GM23338 (cell line): ENCODE data around the gene EXOC4. TPM values are rescaled to one million over a fixed set of nuclear protein-coding genes. Genes with fewer than 3 reads are reported as not detected.

Experiments
- ATAC-seq: fragments of 200-7000 bp; cut with Tn5 transposase; 3 replicates; pipeline ENCODE4 v1.9.1; 2020
- DNase-seq: peaks from one replicate; pipeline ENCODE4 v3.0.0-alpha.2; 2015; ENCODE audit warnings: low spot score
- H2AFZ ChIP-seq: fragments of 200-600 bp; sonication (generic); 2 replicates; pipeline ENCODE4 v1.8.0; 2016; ENCODE audit warnings: antibody characterized with exemption, mild to moderate bottlenecking, moderate library complexity
- H3F3A ChIP-seq: fragments of 200-600 bp; sonication (generic); replicated peaks from 2 replicates; pipeline ENCODE4 v1.8.0; 2017; ENCODE audit warnings: antibody characterized with exemption, mixed run types, low read depth
- H3K27ac ChIP-seq: fragments of 200-600 bp; sonication (generic); 2 replicates; pipeline ENCODE4 v1.6.1; 2016; ENCODE audit warnings: low read depth
- H3K27me3 ChIP-seq: fragments of 200-600 bp; sonication (generic); 2 replicates; pipeline ENCODE4 v1.8.0; 2016; ENCODE audit warnings: mild to moderate bottlenecking, mixed run types, moderate library complexity; ENCODE audit not compliant: insufficient read depth
- H3K36me3 ChIP-seq: fragments of 200-600 bp; sonication (generic); 2 replicates; pipeline ENCODE4 v1.8.0; 2016; ENCODE audit warnings: mild to moderate bottlenecking; ENCODE audit not compliant: insufficient read depth
- H3K4me1 ChIP-seq: fragments of 200-600 bp; sonication (generic); 2 replicates; pipeline ENCODE4 v1.8.0; 2016; ENCODE audit warnings: mild to moderate bottlenecking, moderate library complexity; ENCODE audit not compliant: insufficient read depth
- H3K4me2 ChIP-seq: fragments of 200-600 bp; sonication (generic); 2 replicates; pipeline ENCODE4 v1.7.1; 2017; ENCODE audit warnings: mixed run types
- H3K4me3 ChIP-seq: fragments of 200-600 bp; sonication (generic); 2 replicates; pipeline ENCODE4 v1.6.1; 2016; ENCODE audit warnings: mixed run types
- H3K79me2 ChIP-seq: fragments of 200-600 bp; sonication (generic); replicated peaks from 2 replicates; pipeline ENCODE4 v1.8.0; 2017; ENCODE audit warnings: mild to moderate bottlenecking; ENCODE audit not compliant: insufficient read depth
- H3K9me2 ChIP-seq: fragments of 200-600 bp; sonication (generic); 2 replicates; pipeline ENCODE4 v1.8.0; 2017; ENCODE audit not compliant: insufficient read depth
- H4K20me1 ChIP-seq: fragments of 200-600 bp; sonication (generic); replicated peaks from 2 replicates; pipeline ENCODE4 v1.8.0; 2017; ENCODE audit warnings: mild to moderate bottlenecking; ENCODE audit not compliant: insufficient read depth
- H3K27ac Mint-ChIP-seq: 2 replicates; pipeline ENCODE4 v1.8.0; 2020; ENCODE audit warnings: inconsistent platforms, mild to moderate bottlenecking, moderate library complexity, mixed read lengths
- H3K27me3 Mint-ChIP-seq: 3 replicates; pipeline ENCODE4 v1.8.0; 2022; ENCODE audit warnings: low read depth, mild to moderate bottlenecking, moderate library complexity, mixed read lengths, inconsistent platforms; ENCODE audit not compliant: insufficient read depth, poor library complexity
- H3K36me3 Mint-ChIP-seq: 3 replicates; pipeline ENCODE4 v1.8.0; 2021; ENCODE audit warnings: low read depth, mild to moderate bottlenecking, inconsistent platforms, moderate library complexity, mixed read lengths
- H3K4me1 Mint-ChIP-seq: 3 replicates; pipeline ENCODE4 v1.8.0; 2020; ENCODE audit warnings: mild to moderate bottlenecking, inconsistent platforms, mixed read lengths
- H3K4me3 Mint-ChIP-seq: 3 replicates; pipeline ENCODE4 v1.8.0; 2021; ENCODE audit warnings: moderate library complexity, mild to moderate bottlenecking, inconsistent platforms, mixed read lengths
- H3K9me3 Mint-ChIP-seq: 3 replicates; pipeline ENCODE4 v1.8.0; 2020; ENCODE audit warnings: moderate library complexity, mild to moderate bottlenecking, inconsistent platforms, mixed read lengths
- CREB1 ChIP-seq: fragments of 250-450 bp; sonication (Bioruptor Pico); IDR thresholded peaks from 2 replicates; pipeline ENCODE4 v1.5.0; 2020; ENCODE audit warnings: low read depth, mild to moderate bottlenecking, moderate library complexity
- CTCF ChIP-seq, 2 experiments: fragments of 200-600 bp in 1 of 2; sonication (generic) in 1 of 2; conservative IDR thresholded peaks; 2 replicates each; pipeline versions ENCODE4 v1.5.1 to v1.6.1; 2016 to 2017; ENCODE audit warnings: antibody characterized with exemption in 2 of 2, low read depth in 2 of 2, mild to moderate bottlenecking in 2 of 2, moderate library complexity in 1 of 2
- ETS1 ChIP-seq: IDR thresholded peaks from 2 replicates; pipeline ENCODE4 v1.6.1; 2016; ENCODE audit warnings: antibody characterized with exemption
- EZH2 ChIP-seq: fragments of 200-600 bp; sonication (generic); IDR thresholded peaks from one replicate; pipeline ENCODE4 v1.8.0; 2017; ENCODE audit warnings: antibody characterized with exemption, mild to moderate bottlenecking, low read depth; ENCODE audit not compliant: unreplicated experiment
- EZH2phosphoT487 ChIP-seq: fragments of 200-600 bp; sonication (generic); IDR thresholded peaks from one replicate; pipeline ENCODE4 v1.8.1; 2018; ENCODE audit warnings: antibody characterized with exemption; ENCODE audit not compliant: unreplicated experiment
- JUNB ChIP-seq: IDR thresholded peaks from one replicate; pipeline ENCODE4 v1.6.1; 2016; ENCODE audit warnings: antibody characterized with exemption; ENCODE audit not compliant: unreplicated experiment
- NANOG ChIP-seq: IDR thresholded peaks from 2 replicates; pipeline ENCODE4 v1.6.1; 2016; ENCODE audit warnings: antibody characterized with exemption, borderline replicate concordance
- POLR2AphosphoS5 ChIP-seq: IDR thresholded peaks from 2 replicates; pipeline ENCODE4 v1.6.1; 2016; ENCODE audit warnings: antibody characterized with exemption, low read depth
- REST ChIP-seq: IDR thresholded peaks from one replicate; pipeline ENCODE4 v1.6.1; 2018; ENCODE audit warnings: antibody characterized with exemption; ENCODE audit not compliant: unreplicated experiment
- STAT1 ChIP-seq: IDR thresholded peaks from one replicate; pipeline ENCODE4 v1.6.1; 2016; ENCODE audit warnings: antibody characterized with exemption; ENCODE audit not compliant: unreplicated experiment
- ZNF114 ChIP-seq: fragments of 250-450 bp; sonication (Bioruptor Pico); IDR thresholded peaks from 2 replicates; pipeline ENCODE4 v1.5.0; 2020; ENCODE audit warnings: mild to moderate bottlenecking, moderate library complexity
- ZNF331 ChIP-seq: fragments of 250-450 bp; sonication (Bioruptor Pico); IDR thresholded peaks from 2 replicates; pipeline ENCODE4 v1.5.0; 2020; ENCODE audit warnings: low read depth, mild to moderate bottlenecking, moderate library complexity
- ZNF462 ChIP-seq: fragments of 250-450 bp; sonication (Bioruptor Pico); IDR thresholded peaks from 2 replicates; pipeline ENCODE4 v1.5.0; 2020; ENCODE audit warnings: mild to moderate bottlenecking, moderate library complexity
- polyA plus RNA-seq: library from polyadenylated mRNA; unstranded; fragments of >200 nt; fragmentation: Nextera tagmentation; extraction: Ambion mirVana; gene quantifications from 2 replicates; pipeline ENCODE4 v1.2.1, GENCODE V29; 2016
- total RNA-seq: library from RNA; depleted of rRNA; stranded (reverse); fragments of >200 nt; shearing (Covaris generic); gene quantifications from 2 replicates; pipeline ENCODE4 v1.2.3, GENCODE V29; 2014

Gene EXOC4
- total and polyA plus RNA-seq, 2 experiments from 2014 or later, result 37.5 to 52.7 TPM

- H3K27me3 ChIP-seq, result no peaks in the 10 kb centered on the region
- H3K27me3 Mint-ChIP-seq, result peaks cover 9% of the 10 kb centered on the region
- TF ChIP-seq ETS1 (no peak), POLR2AphosphoS5 (no peak), STAT1 (no peak), NANOG (no peak), EZH2 (no peak), ZNF114 (CRISPR knock-in tag) (no peak), REST (no peak), ZNF462 (CRISPR knock-in tag) (no peak), JUNB (no peak), CREB1 (CRISPR knock-in tag) (no peak), CTCF (conservative IDR thresholded peaks at IDR 0.05; ENCODE audit: low read depth in 2 of 2) (no peak), EZH2phosphoT487 (no peak), ZNF331 (no peak)
- H3F3A ChIP-seq, result no peaks in the 10 kb centered on the region
- peaks cover 25% of the 10 kb centered on the region for H3K4me1 Mint-ChIP-seq
- no peak overlapping the region for H3K4me3 Mint-ChIP-seq
- H3K4me3 ChIP-seq, result no peak overlapping the region
- 0 out of 2 replicates have a peak overlapping the region, but pooled peaks have one; percentile 14 for H3K27ac Mint-ChIP-seq
- H3K4me1 ChIP-seq, result peaks cover 14% of the 10 kb centered on the region
- no peak for ATAC-seq
- H3K27ac ChIP-seq, result no peak overlapping the region
- no peaks in the 10 kb centered on the region; the same call in 2 of the 3 replicates for H3K9me3 Mint-ChIP-seq
- no peak for DNase-seq
- no peak overlapping the region for H2AFZ ChIP-seq
- H3K36me3 Mint-ChIP-seq, result no peaks in the 10 kb centered on the region; the same call in 2 of the 3 replicates
- H3K79me2 ChIP-seq, result no peaks in the 10 kb centered on the region
- H3K9me2 ChIP-seq, result 0 out of 2 replicates have a peak, but pooled peaks cover 4% of the 10 kb centered on the region
- no peaks in the 10 kb centered on the region for H3K36me3 ChIP-seq
- no peaks in the 10 kb centered on the region for H4K20me1 ChIP-seq
- H3K4me2 ChIP-seq, result no peak overlapping the region
Measured at GRCh38 chr7:133904776-133905175, 651.9 kb downstream of the EXOC4 start.
